Caco-2 (cell line): ENCODE measurements around the gene NCMAP. TPM values are rescaled to one million over a fixed set of nuclear protein-coding genes. Genes with fewer than 3 reads are reported as not detected.
"Not testable (repeated sequence)": the region's sequence is repeated elsewhere in the genome, so short reads cannot be mapped to it uniquely, and the experiment has no call there.

Source experiments
- BruUV-seq: library from RNA; stranded (reverse); fragments of 400-500 nt; replicated peaks from 2 replicates; lab custom pipeline; 2021; lab: Mats Ljungman, UMichigan
- CTCF ChIA-PET: fragments of 300-600 bp; sonication (Branson Sonifier 250); formaldehyde crosslinking; loops from one replicate; lab custom pipeline; 2022; ENCODE audit warnings: antibody characterized with exemption; lab: Charles Lee
- POLR2A ChIA-PET: fragments of 300-600 bp; sonication (Branson Sonifier 250); formaldehyde crosslinking; loops from one replicate; lab custom pipeline; 2022; ENCODE audit warnings: antibody characterized with exemption; lab: Charles Lee
- DNase-seq, 2 experiments: peaks; one replicate each; pipeline versions ENCODE4 v3.0.0 to v3.0.0-alpha.2; 2020 to 2022
- H3K27me3 ChIP-seq: replicated peaks from 2 replicates; pipeline ENCODE4 v1.6.0; 2011; ENCODE audit warnings: low read length; ENCODE audit not compliant: control insufficient read depth, insufficient read depth
- H3K36me3 ChIP-seq: 2 replicates; pipeline ENCODE4 v1.5.1; 2011; ENCODE audit warnings: low read length; ENCODE audit not compliant: control insufficient read depth, insufficient read depth
- H3K4me1 ChIP-seq: fragments of 250-450 bp; sonication (Bioruptor Pico); 2 replicates; pipeline ENCODE4 v1.5.1; 2020; ENCODE audit warnings: mild to moderate bottlenecking
- H3K4me3 ChIP-seq: 2 replicates; pipeline ENCODE4 v1.5.1; 2011; ENCODE audit warnings: low read depth, mild to moderate bottlenecking, control low read depth, low read length
- H3K9me3 ChIP-seq: fragments of 250-450 bp; sonication (Bioruptor Pico); 2 replicates; pipeline ENCODE4 v1.5.1; 2020; ENCODE audit warnings: mild to moderate bottlenecking, moderate library complexity
- H3K27ac Mint-ChIP-seq: one replicate; pipeline ENCODE4 v1.8.0; 2022; ENCODE audit warnings: mixed read lengths; ENCODE audit not compliant: unreplicated experiment
- H3K27me3 Mint-ChIP-seq: one replicate; pipeline ENCODE4 v1.8.0; 2022; ENCODE audit warnings: mixed read lengths; ENCODE audit not compliant: insufficient read depth, unreplicated experiment
- H3K36me3 Mint-ChIP-seq: one replicate; pipeline ENCODE4 v1.8.0; 2022; ENCODE audit warnings: mild to moderate bottlenecking, mixed read lengths; ENCODE audit not compliant: insufficient read depth, unreplicated experiment
- H3K4me1 Mint-ChIP-seq: one replicate; pipeline ENCODE4 v1.8.0; 2022; ENCODE audit warnings: low read depth, mixed read lengths; ENCODE audit not compliant: unreplicated experiment
- H3K4me3 Mint-ChIP-seq: one replicate; pipeline ENCODE4 v1.8.0; 2022; ENCODE audit warnings: mild to moderate bottlenecking, moderate library complexity, mixed read lengths; ENCODE audit not compliant: unreplicated experiment
- H3K9me3 Mint-ChIP-seq: one replicate; pipeline ENCODE4 v1.8.0; 2022; ENCODE audit warnings: mixed read lengths; ENCODE audit not compliant: unreplicated experiment
- intact Hi-C: fragments of 100-400 bp; cut with micrococcal nuclease; formaldehyde crosslinking; loops from one replicate; pipeline ENCODE4 v1.10.0; 2022; ENCODE audit not compliant: unreplicated experiment
- total RNA-seq: library from RNA; stranded (reverse); gene quantifications from 2 replicates; pipeline ENCODE4 v1.2.3, GENCODE V29; 2022
- TF ChIP-seq, protein P1 (sequence below), 2 experiments: fragments of 200-600 bp in 1 of 2; IDR thresholded peaks; 1 replicate in 1 of 2; 2 replicates in 1 of 2; pipeline versions ENCODE4 v1.5.1 to v1.8.0; 2011 to 2022; ENCODE audit warnings: antibody characterized with exemption in 1 of 2, control low read depth in 1 of 2, inconsistent platforms in 1 of 2, low read depth in 1 of 2, low read length in 1 of 2, mild to moderate bottlenecking in 1 of 2, moderate library complexity in 1 of 2; ENCODE audit not compliant: insufficient read depth in 1 of 2, severe bottlenecking in 1 of 2, unreplicated experiment in 1 of 2

Gene NCMAP
- total RNA-seq, 1 experiment from 2014 or later, result 0.43 TPM

- Mint-ChIP-seq H3K4me1 (peaks cover 14% of the 10 kb centered on the region), H3K4me3 (no peak overlapping the region), H3K27me3 (no peaks in the 10 kb centered on the region), H3K36me3 (peaks cover 5% of the 10 kb centered on the region), H3K9me3 (no peaks in the 10 kb centered on the region), H3K27ac (no peak overlapping the region)
- intact Hi-C loops, result no loop called here
- Histone ChIP-seq H3K27me3 (no peaks in the 10 kb centered on the region), H3K4me1 (no peaks in the 10 kb centered on the region), H3K9me3 (no peaks in the 10 kb centered on the region), H3K4me3 (no peak overlapping the region), H3K36me3 (no peaks in the 10 kb centered on the region)
- ChIA-PET CTCF (interaction anchor here (0.6 kb wide), 1 partner anchor 871 kb away, joined by 3 read pairs; no protein-coding TSS in a partner anchor), POLR2A (no interaction called here)
- no TSS peak for BruUV-seq
- TF ChIP-seq, protein P1, sequence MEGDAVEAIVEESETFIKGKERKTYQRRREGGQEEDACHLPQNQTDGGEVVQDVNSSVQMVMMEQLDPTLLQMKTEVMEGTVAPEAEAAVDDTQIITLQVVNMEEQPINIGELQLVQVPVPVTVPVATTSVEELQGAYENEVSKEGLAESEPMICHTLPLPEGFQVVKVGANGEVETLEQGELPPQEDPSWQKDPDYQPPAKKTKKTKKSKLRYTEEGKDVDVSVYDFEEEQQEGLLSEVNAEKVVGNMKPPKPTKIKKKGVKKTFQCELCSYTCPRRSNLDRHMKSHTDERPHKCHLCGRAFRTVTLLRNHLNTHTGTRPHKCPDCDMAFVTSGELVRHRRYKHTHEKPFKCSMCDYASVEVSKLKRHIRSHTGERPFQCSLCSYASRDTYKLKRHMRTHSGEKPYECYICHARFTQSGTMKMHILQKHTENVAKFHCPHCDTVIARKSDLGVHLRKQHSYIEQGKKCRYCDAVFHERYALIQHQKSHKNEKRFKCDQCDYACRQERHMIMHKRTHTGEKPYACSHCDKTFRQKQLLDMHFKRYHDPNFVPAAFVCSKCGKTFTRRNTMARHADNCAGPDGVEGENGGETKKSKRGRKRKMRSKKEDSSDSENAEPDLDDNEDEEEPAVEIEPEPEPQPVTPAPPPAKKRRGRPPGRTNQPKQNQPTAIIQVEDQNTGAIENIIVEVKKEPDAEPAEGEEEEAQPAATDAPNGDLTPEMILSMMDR (IDR thresholded peaks at IDR 0.05; ENCODE audit: insufficient read depth in 1 of 2, low read depth in 1 of 2, low read length in 1 of 2, severe bottlenecking in 1 of 2, unreplicated experiment in 1 of 2), result no peak
- DNase-seq, result no peak
Observed at GRCh38 chr1:24508911-24509310, 47.0 kb upstream of the NCMAP start.

DNA sequence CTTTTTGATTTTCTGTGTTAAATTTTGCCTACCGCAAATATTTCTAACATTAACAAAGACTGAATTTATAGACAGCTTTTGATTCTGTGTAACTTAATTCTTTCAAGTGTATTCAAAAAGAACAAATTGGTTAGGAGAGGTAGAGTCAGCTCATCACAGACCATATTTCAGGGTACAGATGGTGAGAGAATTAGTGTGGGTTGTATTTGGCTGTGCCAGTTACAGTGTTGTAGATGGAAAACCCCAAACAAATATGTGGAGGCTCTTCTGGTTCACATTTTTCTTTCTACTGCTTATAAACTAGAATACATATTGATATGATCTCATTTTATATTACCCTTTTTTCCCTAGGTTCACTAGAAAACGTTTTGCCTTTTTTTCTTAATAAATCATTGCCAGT lies 42.2 kb upstream of the NCMAP start:
- no TSS peak for BruUV-seq
- Histone ChIP-seq H3K4me1 (no peaks in the 10 kb centered on the region), H3K4me3 (no peak overlapping the region), H3K27me3 (no peaks in the 10 kb centered on the region), H3K9me3 (no peaks in the 10 kb centered on the region), H3K36me3 (no peaks in the 10 kb centered on the region)
- intact Hi-C loops, result no loop called here
- Mint-ChIP-seq H3K9me3 (no peaks in the 10 kb centered on the region), H3K36me3 (peaks cover 17% of the 10 kb centered on the region), H3K4me3 (no peak overlapping the region), H3K4me1 (no peaks in the 10 kb centered on the region), H3K27me3 (no peaks in the 10 kb centered on the region), H3K27ac (no peak overlapping the region)
- CTCF ChIA-PET, result no interaction called here
- TF ChIP-seq, protein P1 (IDR thresholded peaks at IDR 0.05; ENCODE audit: insufficient read depth in 1 of 2, low read depth in 1 of 2, low read length in 1 of 2, severe bottlenecking in 1 of 2, unreplicated experiment in 1 of 2), result no peak
- POLR2A ChIA-PET, result no interaction called here
- DNase-seq, result no peak

GRCh38 chr1:24514946-24515345 lies 40.9 kb upstream of the NCMAP start:
- no peaks in the 10 kb centered on the region for H3K9me3 ChIP-seq
- H3K4me3 ChIP-seq, result no peak overlapping the region
- H3K9me3 Mint-ChIP-seq, result no peaks in the 10 kb centered on the region
- BruUV-seq, result no TSS peak
- POLR2A ChIA-PET, result interaction anchor here (0.6 kb wide), 1 partner anchor 726 kb away, joined by 3 read pairs; no protein-coding TSS in a partner anchor
- no peaks in the 10 kb centered on the region for H3K4me1 Mint-ChIP-seq
- CTCF ChIA-PET, result interaction anchor here (1.7 kb wide), 1 partner anchor 26 kb away, joined by 4 read pairs; no protein-coding TSS in a partner anchor
- no peaks in the 10 kb centered on the region for H3K36me3 ChIP-seq
- no peak overlapping the region for H3K27ac Mint-ChIP-seq
- no peak overlapping the region for H3K4me3 Mint-ChIP-seq
- no peaks in the 10 kb centered on the region for H3K27me3 ChIP-seq
- H3K27me3 Mint-ChIP-seq, result no peaks in the 10 kb centered on the region
- TF ChIP-seq, protein P1 (IDR thresholded peaks at IDR 0.05; ENCODE audit: insufficient read depth in 1 of 2, low read depth in 1 of 2, low read length in 1 of 2, severe bottlenecking in 1 of 2, unreplicated experiment in 1 of 2), result no peak
- H3K36me3 Mint-ChIP-seq, result peaks cover 17% of the 10 kb centered on the region
- intact Hi-C loops, result no loop called here
- H3K4me1 ChIP-seq, result no peaks in the 10 kb centered on the region
- DNase-seq, result no peak

GRCh38 chr1:24515671-24516209 lies 40.1 kb upstream of the NCMAP start:
- DNase-seq, H3K4me1 Mint-ChIP-seq, H3K9me3 ChIP-seq, H3K4me3 Mint-ChIP-seq, intact Hi-C loops, H3K4me3 ChIP-seq, BruUV-seq, H3K27me3 Mint-ChIP-seq, H3K9me3 Mint-ChIP-seq, H3K36me3 ChIP-seq, H3K27ac Mint-ChIP-seq, POLR2A ChIA-PET, H3K27me3 ChIP-seq, H3K4me1 ChIP-seq: not testable (repeated sequence)
- CTCF ChIA-PET, result interaction anchor here (1.7 kb wide), 1 partner anchor 26 kb away, joined by 4 read pairs; no protein-coding TSS in a partner anchor
- H3K36me3 Mint-ChIP-seq, result peaks cover 17% of the 10 kb centered on the region
